Measurements from ENCODE around the gene CD302. TPM values are rescaled to one million over a fixed set of nuclear protein-coding genes. Genes with fewer than 3 reads are reported as not detected.

CD302 gene
- total RNA-seq, 1 donor from 2014 or later = 0.41 TPM

DNA sequence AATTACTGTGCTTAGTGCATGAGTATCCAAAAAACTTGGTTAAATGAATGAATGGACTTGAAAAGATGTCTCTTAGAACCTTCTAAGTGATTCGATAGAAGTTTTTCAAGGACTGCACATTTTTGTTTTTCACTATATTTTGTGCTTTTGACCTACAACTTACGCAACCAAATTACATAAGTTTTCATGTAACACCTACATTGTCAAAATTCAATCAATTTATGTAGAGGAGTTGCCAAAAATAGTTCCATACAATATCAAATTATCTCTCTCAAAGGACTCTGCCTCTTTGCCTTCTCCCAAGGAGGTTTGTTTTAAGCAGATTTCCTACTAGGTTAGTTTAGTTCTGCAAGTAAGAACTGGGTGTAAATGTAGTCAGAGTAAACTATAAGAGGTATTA lies 75.4 kb downstream of the CD302 start:
- Histone ChIP-seq H3K4me1 (ENCODE audit: insufficient read depth, low read length) (peaks cover 3% of the 10 kb centered on the region), H4K20me1 (ENCODE audit: insufficient read depth, low read length) (peaks cover 100% of the 10 kb centered on the region), H2AFZ (ENCODE audit: low read depth, low read length) (no peak overlapping the region), H3K9ac (ENCODE audit: low read length) (no peak overlapping the region), H3K27ac (ENCODE audit: low read depth, low read length) (no peak overlapping the region), H3K79me2 (ENCODE audit: insufficient read depth, low read length) (peaks cover 100% of the 10 kb centered on the region), H3K9me3 (ENCODE audit: insufficient read depth, low read depth, low read length) (no peaks in the 10 kb centered on the region), H3K27me3 (ENCODE audit: insufficient read depth, low read length) (no peaks in the 10 kb centered on the region), H3K4me3 (ENCODE audit: insufficient read depth, low read depth, low read length) (no peak overlapping the region), H3K36me3 (ENCODE audit: insufficient read depth, low read length) (peaks cover 31% of the 10 kb centered on the region), H3K4me2 (ENCODE audit: low read length) (no peak overlapping the region)
- DNase-seq (ENCODE audit: low read depth) (no peak), FAIRE-seq (no peak)
- TF ChIP-seq EZH2 (IDR thresholded peaks at IDR 0.05; ENCODE audit: insufficient read depth, low read length) = no peak
- TF ChIP-seq, protein P1, sequence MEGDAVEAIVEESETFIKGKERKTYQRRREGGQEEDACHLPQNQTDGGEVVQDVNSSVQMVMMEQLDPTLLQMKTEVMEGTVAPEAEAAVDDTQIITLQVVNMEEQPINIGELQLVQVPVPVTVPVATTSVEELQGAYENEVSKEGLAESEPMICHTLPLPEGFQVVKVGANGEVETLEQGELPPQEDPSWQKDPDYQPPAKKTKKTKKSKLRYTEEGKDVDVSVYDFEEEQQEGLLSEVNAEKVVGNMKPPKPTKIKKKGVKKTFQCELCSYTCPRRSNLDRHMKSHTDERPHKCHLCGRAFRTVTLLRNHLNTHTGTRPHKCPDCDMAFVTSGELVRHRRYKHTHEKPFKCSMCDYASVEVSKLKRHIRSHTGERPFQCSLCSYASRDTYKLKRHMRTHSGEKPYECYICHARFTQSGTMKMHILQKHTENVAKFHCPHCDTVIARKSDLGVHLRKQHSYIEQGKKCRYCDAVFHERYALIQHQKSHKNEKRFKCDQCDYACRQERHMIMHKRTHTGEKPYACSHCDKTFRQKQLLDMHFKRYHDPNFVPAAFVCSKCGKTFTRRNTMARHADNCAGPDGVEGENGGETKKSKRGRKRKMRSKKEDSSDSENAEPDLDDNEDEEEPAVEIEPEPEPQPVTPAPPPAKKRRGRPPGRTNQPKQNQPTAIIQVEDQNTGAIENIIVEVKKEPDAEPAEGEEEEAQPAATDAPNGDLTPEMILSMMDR (IDR thresholded peaks at IDR 0.05; ENCODE audit: insufficient read depth, low read depth, low read length) = no peak
- Mint-ChIP-seq H3K27me3 (ENCODE audit: low read depth, unreplicated experiment) (no peaks in the 10 kb centered on the region), H3K9me3 (ENCODE audit: unreplicated experiment) (peaks cover 6% of the 10 kb centered on the region), H3K27ac (ENCODE audit: unreplicated experiment) (no peak overlapping the region), H3K36me3 (ENCODE audit: low read depth, unreplicated experiment) (peaks cover 30% of the 10 kb centered on the region), H3K4me3 (ENCODE audit: unreplicated experiment) (no peak overlapping the region), H3K4me1 (ENCODE audit: low read depth, unreplicated experiment) (peaks cover 43% of the 10 kb centered on the region)

DNA sequence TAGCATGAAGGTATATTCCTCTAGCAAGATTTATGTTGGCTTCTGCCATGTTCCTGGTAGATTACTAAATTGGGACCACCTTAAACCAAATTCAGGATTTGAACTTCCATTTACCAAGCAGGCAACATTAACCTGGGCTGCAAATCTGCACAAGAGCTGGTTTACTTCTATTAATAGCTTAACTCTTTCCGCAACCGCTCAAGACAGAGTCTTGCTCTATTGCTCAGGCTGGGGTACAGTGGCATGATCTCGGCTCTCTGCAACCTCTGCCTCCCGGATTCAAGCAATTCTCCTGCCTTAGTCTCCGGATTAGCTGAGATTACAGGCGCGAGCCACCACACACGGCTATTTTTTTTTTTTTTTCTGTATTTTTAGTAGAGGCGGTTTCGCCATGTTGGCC lies 77.3 kb downstream of the CD302 start:
- Histone ChIP-seq H3K4me2 (ENCODE audit: low read length) (no peak overlapping the region), H3K36me3 (ENCODE audit: insufficient read depth, low read length) (peaks cover 36% of the 10 kb centered on the region), H3K4me1 (ENCODE audit: insufficient read depth, low read length) (peaks cover 3% of the 10 kb centered on the region), H2AFZ (ENCODE audit: low read depth, low read length) (no peak overlapping the region), H3K27ac (ENCODE audit: low read depth, low read length) (no peak overlapping the region), H3K9ac (ENCODE audit: low read length) (no peak overlapping the region), H3K9me3 (ENCODE audit: insufficient read depth, low read depth, low read length) (no peaks in the 10 kb centered on the region), H3K79me2 (ENCODE audit: insufficient read depth, low read length) (peaks cover 100% of the 10 kb centered on the region), H3K27me3 (ENCODE audit: insufficient read depth, low read length) (no peaks in the 10 kb centered on the region), H4K20me1 (ENCODE audit: insufficient read depth, low read length) (peaks cover 100% of the 10 kb centered on the region), H3K4me3 (ENCODE audit: insufficient read depth, low read depth, low read length) (no peak overlapping the region)
- Mint-ChIP-seq H3K4me1 (ENCODE audit: low read depth, unreplicated experiment) (peaks cover 50% of the 10 kb centered on the region), H3K27me3 (ENCODE audit: low read depth, unreplicated experiment) (no peaks in the 10 kb centered on the region), H3K36me3 (ENCODE audit: low read depth, unreplicated experiment) (peaks cover 36% of the 10 kb centered on the region), H3K9me3 (ENCODE audit: unreplicated experiment) (peaks cover 6% of the 10 kb centered on the region), H3K27ac (ENCODE audit: unreplicated experiment) (no peak overlapping the region), H3K4me3 (ENCODE audit: unreplicated experiment) (no peak overlapping the region)
- no peak for TF ChIP-seq EZH2 (IDR thresholded peaks at IDR 0.05; ENCODE audit: insufficient read depth, low read length)
- TF ChIP-seq, protein P1 (IDR thresholded peaks at IDR 0.05; ENCODE audit: insufficient read depth, low read depth, low read length) = no peak
- DNase-seq (ENCODE audit: low read depth) = no peak
- FAIRE-seq = no peak

Other genes with a start within 250 kb of the CD302 start
- gene BAZ2B, start 181.7 kb downstream of the CD302 start, total RNA-seq = 60.9 and 69.8 TPM in 2 replicates
- gene MARCHF7, start 85.7 kb downstream of the CD302 start, total RNA-seq = 104 and 105 TPM in 2 replicates
- gene LY75, start 106.5 kb upstream of the CD302 start, total RNA-seq = 0.22 and 0.25 TPM in 2 replicates

Data from astrocyte (in vitro differentiated cells and primary cell).